T1000 (cell line): ENCODE measurements around the gene TMEM40.
"Not testable (repeated sequence)": the region's sequence is repeated elsewhere in the genome, so short reads cannot be mapped to it uniquely, and the experiment has no call there.

ENCODE experiments used
- DNase-seq: peaks from one replicate; lab custom pipeline; 2025; ENCODE audit warnings: mixed read lengths; lab: John Stamatoyannopoulos, UW

TMEM40 gene

GRCh38 chr3:12775970-12776369 is 16.9 kb upstream of the TMEM40 start:
- not testable (repeated sequence) for DNase-seq

DNA sequence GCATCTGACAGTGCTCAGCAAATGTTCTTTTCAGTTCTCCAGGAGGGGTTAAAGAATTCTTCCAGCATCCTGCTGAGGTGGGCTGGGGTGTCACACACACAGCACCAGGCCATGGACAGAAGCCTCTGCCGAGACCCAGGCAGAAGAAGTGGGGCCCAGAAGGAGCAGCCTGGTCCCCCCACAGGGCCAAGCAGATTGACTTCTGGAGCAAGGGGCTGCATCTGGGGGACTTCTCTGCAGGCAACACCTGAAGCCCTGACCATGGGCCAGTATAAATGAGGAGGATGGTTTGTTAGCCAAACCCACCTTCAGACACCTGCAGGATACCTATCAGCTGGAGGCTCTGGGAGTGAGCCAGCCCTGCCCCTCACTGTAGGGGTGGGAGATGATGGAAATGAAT is 16.2 kb upstream of the TMEM40 start:
- DNase-seq, result no peak

GRCh38 chr3:12774619-12775018 is 15.6 kb upstream of the TMEM40 start:
- no peak for DNase-seq

- no peak for DNase-seq
Observed at GRCh38 chr3:12773710-12774086, 14.6 kb upstream of the TMEM40 start.

GRCh38 chr3:12773030-12773709 is 14.1 kb upstream of the TMEM40 start:
- DNase-seq, result no peak

- DNase-seq, result no peak
Observed at GRCh38 chr3:12772462-12772861, 13.4 kb upstream of the TMEM40 start.

DNA sequence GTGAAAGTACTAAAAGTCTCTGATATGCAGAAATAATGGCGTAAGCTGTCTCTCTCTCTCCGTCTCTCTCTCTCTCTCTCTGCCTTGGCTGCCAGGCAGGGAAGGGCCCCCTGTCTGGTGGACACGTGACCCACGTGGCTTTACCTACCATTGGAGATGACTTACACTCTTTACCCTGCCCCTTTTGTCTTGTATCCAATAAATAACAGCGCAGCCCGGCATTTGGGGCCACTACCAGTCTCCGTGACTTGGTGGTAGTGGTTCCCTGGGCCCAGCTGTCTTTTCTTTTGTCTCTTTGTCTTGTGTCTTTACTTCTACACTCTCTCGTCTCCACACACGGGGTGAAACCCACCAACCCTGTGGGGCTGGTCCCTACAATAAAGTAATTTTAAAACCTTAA is 12.2 kb upstream of the TMEM40 start:
- DNase-seq, result no peak

DNA sequence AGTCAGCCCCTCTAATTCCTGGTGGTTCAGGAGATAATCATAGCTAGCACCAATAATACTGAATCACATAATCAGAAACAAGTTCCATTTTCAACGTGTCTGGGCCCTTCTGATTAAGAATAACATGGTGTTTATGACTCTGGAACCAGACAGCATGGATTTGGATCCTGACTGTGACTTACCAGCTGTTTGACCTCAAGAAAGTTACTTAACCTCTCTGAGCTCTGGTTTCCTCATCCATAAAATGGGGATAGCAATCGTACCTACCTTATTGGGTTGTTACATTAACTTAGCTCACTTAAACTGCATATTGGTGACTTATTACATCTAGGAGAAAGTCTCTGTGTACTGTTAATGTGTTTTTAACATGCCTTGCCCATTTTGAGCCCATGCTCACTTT is 10.7 kb upstream of the TMEM40 start:
- DNase-seq, result no peak

DNA sequence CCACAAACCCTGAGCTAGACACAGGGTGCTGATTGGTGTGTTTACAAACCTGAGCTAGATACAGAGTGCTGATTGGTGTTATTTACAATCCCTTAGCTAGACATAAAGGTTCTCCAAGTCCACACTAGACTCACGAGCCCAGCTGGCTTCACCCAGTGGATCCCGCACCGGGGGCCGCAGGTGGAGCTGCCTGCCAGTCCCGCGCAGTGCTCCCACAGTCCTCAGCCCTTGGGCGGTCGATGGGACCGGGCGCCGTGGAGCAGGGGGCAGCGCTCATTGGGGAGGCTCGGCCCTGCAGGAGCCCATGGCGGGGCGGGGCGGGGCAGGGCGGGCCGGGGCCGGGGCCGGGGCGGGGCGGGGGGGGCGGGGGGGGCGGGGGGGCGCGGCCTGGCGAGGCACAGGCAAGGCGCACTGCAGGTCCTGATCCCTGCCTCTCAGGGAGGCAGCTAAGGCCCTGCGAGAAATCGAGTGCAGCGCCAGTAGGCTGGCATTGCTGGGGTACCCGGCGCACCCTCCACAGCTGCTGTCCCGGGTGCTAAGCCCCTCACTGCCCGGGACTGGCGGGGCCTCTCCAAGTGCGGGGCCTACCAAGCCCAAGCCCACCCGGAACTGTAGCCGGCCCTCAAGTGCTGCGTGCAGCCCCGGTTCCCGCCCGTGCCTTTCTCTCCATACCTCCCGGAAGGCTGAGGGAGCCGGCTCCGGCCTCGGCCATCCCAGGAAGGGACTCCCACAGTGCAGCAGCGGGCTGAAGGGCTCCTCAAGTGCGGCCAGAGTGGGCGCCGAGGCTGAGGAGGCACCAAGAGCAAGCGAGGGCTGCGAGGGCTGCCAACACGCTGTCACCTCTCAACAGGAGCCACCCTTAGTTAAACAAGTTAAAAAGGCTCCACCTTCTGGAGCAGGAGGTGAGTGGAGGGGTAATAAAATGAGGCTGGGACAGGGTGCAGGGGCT is 9.8 kb upstream of the TMEM40 start:
- DNase-seq, result no peak

- no peak for DNase-seq
Observed at GRCh38 chr3:12766541-12766940, 7.5 kb upstream of the TMEM40 start.

DNA sequence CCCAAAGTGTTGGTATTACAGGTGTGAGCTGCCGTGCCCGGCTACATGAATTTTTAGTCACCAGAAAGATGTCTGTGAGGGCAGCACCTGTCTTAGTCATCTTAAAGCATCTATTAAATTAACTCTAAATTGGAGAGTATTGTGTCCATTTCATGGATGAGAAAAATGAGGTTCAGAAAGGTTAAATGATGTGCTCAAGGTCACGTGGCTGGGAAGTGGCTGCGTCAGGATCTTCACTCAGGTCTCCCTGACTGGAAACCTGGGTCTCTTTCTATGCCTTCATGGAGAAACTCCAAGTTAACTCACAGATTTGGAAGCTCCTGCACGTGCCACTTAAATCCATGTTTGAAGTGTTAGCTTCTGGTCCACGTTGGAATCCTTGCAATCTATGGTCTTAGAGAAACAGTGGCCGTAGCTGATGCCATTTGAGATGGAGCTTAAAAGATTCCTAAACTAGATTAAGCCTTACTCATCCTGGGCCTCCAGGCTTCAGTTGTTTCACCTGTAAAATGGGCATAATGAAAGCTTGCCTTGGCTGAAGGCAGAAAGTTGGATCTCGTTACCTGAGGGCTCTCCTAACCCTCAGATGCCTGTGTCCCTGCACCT is 5.2 kb upstream of the TMEM40 start:
- DNase-seq, result no peak

DNA sequence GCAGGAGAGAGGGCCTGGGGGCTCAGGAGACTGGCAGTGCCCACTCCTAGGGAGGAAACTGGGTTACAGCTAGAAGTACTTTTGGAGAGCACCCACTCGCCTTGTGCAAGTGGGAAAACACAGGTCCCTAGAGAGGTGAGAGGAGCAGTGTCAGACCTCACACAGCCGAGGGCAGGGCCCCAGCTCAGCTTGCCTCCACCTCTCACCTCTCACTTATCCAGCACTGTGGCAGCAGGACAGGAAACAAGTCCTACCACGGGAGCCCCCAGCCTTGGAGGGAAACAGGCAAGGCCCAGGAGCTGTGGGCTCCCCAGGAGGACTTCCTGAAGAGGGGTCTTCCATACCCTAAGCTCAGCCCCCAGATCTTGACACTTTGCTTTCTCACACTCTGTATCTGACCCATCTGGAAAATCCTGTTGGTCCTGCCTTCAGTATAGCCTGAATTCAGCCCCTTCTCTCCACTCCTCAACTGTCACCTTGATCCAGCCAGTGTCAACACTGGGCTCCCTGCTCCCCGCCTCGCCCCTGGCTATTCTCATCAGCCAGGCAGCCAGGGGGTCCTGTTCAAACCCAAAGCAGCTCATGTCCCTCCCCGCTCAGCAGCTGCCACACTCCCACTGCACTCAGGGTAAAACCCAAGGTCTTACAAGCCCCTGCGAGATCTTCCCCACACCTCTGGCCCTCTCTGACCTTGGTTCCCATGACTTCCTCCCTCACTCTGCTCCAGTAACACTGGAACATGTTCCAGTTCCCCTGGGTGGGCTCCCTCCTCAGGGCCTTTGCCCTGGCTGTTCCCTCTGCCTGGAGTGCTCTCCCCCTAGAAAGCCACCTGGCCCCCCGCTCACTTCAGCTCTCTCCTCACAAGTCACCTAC is 870 bp upstream of the TMEM40 start:
- no peak for DNase-seq

GRCh38 chr3:12758025-12758781 is 856 bp downstream of the TMEM40 start:
- DNase-seq, result no peak

GRCh38 chr3:12756635-12757034 is 2.4 kb downstream of the TMEM40 start:
- DNase-seq, result no peak

- no peak for DNase-seq
Observed at GRCh38 chr3:12756175-12756574, 2.9 kb downstream of the TMEM40 start.

GRCh38 chr3:12755754-12756153 is 3.3 kb downstream of the TMEM40 start:
- no peak for DNase-seq

DNA sequence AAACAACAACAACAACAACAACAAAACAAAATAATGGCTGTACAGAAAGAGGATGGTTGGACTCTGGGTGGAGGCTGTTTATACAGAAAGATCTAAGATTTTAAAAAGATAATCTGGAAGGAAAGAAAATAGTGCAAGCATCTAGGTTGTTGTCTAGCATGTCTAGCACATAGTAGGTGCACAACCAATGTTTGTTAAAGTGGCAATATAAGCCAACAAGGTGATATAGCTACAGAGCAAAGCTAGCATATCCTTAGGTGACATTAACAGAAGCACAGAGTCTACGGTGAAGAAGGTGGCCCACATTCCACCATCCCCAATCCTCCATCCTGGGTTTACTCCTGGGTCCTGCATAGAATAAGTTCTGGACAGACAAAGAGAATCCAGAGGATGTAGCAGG is 4.7 kb downstream of the TMEM40 start:
- DNase-seq, result no peak

DNA sequence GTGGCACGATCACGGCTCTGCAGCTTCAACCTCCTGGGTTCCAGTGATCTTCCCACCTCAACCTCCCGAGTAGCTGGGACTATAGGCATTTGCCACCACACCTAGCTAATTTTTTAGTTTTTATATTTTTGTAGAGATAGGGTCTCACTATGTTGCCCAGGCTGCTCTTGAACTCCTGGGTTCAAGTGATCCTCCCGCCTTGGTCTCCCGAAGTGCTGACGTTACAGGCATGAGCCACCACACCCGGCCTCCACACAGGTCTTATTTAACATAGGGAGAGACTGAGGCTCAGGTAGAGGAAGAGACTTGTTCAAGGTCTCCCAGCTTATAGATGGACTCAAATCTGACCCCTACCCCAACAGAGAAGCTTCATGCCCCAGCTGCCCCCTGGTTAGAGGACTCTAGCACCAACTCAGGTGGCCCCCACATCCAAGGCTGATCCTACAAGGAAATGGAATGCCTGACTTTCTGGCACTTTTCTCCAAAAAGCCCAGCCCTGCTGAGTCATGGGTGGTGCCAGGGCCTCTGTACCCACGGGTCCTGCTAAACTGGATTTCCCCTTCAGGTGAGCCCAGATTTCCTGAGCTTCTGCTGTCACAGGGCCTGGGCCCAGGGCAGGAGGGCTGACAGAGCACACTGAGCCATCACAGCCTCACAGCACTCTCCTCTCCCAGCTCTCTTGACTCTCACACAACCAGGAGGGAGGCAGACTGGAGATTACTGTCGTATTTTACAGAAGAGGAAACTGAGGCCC is 5.6 kb downstream of the TMEM40 start:
- no peak for DNase-seq

- DNase-seq, result no peak
Observed at GRCh38 chr3:12752809-12753208, 6.2 kb downstream of the TMEM40 start.

GRCh38 chr3:12752102-12752501 is 7.0 kb downstream of the TMEM40 start:
- DNase-seq, result no peak
